ENCODE measurements around the gene FEZF2.

FEZF2 gene

DNA sequence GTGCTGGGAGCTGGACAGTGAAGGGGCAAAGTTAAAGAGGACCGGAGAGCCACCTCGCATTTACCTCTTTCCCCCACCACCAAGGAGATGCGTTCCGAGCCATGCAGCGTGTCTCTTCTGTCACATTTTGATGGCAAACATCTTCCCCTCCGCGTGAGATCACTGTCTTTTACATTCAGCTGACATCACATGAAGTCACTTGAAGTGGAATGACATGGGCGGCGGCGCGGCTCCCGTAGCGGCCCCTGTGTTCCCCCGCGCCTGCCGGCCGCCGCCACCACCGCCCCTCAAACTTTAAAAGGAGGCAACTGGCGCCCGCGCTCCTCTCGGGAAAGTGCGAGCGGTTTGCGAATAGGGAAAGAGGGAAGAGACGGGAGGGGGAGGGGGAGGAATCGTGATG is at the start of gene FEZF2:
TSS of gene FEZF2 (minus strand) at position 336 of the 400 bp plus-strand sequence. CDS start 682 bp downstream, outside the sequence.
- no peak for DNase-seq

DNA sequence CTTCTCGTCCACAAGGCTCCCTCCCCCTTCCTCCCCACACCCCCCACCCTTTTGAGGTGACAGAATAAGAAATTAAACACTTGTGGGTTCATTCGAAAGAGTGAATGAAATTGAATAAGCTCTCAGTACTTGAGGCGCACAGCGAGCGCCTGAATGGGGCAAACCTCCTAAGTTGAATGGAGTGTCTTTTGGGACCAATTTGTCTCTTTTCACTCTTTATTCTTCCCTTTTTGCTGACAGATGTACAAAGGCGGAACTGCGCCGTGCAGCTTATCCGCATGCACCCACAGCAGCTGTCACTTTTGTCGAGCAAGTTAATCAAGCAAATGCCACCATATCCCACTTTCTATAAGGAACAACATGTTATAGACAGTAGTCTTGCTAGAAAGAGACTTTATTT is 47.9 kb upstream of the FEZF2 start:
- no peak for DNase-seq

DNA sequence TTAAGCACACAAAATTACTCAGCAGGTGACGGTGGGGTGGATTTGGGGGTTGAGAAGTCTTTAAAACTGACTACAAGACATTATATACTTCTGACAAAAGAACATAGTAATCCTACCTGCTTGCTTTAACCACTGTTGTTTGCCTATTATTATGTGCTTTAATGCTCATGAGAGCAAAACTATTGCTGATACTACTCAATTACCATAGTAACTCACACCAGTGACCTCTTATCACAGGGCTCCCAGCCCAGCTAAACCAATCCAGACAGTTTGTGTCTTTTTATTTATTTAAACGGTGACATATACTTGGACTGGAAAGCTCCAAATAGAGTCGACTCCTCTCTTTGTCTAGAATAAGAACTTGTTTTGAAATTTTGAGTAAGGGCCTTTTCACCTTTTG is 42.8 kb upstream of the FEZF2 start:
- no peak for DNase-seq

DNA sequence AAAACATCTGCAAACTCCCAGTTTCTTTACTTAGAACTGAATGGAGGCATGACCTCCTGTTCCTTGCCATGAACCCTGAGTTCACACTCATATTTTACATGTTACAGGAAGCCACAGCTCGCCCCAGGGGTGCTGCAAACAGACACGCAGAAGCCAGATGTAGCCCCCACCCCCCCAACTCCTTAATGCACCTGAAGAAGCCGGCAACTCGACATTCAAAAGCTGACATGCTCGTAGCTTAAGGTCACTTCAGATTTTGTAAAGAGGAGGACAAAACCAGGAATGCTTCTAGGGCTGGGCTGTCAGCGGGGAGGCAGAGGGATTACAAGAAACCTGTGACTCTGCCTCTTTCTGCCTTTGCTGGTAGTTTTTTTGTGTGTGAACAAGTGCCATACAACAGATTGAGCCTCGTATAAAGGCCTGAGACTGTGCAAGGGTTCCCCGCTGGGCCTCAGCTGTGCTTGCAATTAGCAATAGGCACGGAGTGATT is 42.0 kb upstream of the FEZF2 start:
- DNase-seq, result no peak

DNA sequence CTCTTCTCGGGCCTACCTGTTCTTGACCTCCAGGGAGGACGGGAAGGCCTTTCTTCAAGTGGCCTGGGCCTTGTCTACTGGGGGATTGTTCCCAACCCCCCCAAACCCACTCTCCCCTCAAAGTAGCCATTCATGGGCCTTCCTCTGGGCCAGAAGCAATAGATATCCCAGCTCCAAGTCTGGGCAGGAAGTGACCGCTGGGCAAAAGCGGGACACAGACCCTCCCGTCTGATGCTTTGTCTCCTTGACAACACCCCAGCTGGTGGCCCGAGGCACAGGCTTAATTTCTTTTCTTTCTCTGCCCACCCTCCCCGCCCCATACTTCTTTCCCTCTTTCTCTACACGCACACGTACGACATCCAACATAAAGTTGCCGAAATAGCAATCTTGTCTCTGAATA is 41.4 kb upstream of the FEZF2 start:
- no peak for DNase-seq

DNA sequence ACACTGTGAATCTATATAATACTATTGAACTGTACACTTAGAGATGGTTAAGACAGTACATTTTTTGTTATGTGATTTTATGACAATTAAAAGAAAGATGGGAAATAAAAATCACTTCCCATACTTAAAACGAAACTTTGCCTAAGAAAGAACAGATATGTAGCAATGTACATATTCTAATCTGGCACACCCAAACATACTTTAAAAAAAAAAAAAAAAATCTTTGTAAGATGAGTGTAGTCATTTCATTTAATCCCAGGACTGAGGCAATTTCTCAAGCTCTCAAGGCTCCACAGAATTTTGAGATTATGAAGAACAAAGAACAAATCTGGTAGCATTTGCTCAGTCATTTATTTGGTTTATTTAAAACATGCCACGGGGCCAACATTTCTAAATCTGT is 40.3 kb upstream of the FEZF2 start:
- DNase-seq, result no peak

DNA sequence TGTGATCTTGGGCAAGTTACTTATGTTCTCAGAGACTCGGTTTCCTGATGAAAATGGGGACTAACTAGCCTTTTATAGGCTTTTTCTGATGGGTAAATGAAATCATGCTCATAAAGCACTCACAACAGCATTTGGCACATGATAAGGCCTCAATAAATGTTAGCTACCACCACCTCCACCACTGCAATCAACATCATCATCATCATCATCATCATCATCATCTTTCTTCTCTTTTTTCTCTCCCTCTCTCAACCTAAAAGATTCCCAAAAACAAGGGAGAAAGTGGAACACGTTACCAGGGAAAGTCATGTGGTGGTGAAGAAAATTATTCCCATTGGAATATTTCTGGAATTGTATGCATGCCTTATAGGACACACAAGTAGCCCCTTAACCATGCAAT is 33.6 kb upstream of the FEZF2 start:
- no peak for DNase-seq

DNA sequence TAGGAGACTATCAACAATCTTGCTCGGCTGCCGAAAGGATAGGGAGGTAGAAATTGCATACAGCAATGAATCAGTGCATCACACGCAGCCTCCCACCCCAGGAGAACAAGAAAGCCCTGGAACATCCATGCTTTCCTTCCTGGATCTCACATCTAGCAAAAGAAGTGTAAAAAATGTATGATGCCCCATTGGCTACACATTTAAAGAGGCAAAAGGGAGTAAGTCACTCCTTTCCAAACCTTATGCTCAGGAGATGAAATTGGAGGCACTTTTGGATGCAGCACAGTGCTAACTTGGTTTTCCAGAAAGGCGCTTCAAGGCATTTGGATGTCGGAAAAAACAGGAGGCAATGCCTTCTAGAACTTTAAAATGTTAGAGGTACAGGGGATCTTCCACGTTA is 32.2 kb upstream of the FEZF2 start:
- DNase-seq, result no peak

DNA sequence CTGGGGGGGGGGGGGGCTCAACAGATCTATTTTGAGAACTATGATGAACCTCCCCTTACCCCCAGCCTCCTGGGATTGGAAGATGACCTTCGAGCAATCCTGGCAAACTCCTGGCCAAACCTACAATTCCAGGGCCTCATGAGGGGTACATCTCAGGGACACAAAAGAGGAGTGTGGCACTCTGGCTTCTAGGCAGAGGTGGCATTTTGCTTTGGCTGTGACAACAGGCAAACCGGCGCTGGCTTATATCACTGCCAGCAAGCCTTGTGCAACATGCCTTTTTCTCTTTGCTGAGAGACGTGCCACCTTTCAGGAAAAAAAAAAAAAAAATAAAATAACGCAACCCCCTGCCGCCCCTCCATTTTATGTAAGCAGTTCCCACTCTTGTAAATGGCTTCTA is 31.8 kb upstream of the FEZF2 start:
- no peak for DNase-seq

DNA sequence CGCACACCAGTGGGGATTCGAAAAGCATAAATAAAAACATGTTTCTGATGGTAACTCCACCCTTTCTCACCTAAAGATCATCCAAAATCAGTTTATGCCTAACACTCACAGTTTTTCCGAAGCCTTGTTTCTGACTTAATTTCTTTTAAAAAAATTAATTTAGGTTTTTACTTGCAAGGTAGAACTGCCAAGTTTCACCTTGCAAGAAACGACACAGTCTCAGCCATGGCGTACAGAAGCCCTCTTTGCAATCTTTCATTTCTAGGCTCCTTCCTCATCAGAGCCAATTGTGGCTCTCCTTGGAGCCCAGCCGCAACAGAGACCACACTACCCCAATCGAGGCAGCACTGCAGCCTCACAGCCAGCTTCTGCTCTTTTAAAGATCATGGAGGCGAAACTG is 31.0 kb upstream of the FEZF2 start:
- DNase-seq, result no peak

DNA sequence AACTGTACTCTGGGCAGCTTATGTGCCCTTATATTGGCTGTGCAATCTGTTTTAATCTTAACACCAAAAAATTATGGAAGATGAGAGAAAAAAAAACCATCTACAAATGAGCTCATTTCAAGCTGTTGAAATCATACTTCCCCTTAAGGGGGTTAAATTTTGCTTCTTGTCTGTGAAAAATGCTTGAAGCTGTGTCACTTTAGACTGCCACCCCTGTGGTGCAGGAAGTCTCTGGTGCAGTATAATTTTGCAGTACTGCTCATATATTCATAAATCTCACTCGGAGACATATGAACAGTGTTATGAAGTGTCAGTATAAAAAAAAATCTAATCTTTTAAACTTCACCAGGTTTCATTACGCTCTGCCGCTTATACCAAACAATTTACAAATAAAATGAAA is 30.4 kb upstream of the FEZF2 start:
- DNase-seq, result no peak

DNA sequence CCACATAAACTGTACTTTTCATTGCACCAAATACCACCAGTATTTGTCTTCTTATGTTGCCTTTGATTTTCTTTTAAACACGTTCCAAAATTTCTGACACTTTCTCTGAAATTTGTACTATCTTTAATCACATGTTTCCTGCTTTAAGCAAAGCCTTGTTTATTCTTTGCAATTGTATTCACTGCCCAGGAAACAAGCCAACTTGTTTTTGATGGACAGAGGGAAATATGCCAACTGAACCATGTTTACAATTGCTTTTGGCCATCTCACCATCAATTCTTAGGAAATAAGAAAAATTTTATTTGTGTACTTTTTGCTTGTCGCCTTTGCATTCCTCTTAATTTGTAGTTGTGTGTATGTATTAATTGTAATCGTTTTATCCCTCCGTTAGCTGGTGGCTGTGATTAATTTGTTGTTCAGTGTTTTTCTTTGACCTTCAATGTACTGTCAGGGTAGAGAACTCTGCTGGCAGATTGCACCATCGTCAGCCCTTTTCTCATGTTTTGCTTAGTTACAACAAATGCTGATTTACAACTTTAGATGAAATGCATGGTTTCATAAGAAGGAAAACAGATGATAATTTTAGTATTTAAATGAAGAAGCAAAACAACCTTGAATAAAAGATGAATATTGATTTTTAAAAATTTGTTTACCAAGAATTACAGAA is 19.4 kb upstream of the FEZF2 start:
- no peak for DNase-seq

DNA sequence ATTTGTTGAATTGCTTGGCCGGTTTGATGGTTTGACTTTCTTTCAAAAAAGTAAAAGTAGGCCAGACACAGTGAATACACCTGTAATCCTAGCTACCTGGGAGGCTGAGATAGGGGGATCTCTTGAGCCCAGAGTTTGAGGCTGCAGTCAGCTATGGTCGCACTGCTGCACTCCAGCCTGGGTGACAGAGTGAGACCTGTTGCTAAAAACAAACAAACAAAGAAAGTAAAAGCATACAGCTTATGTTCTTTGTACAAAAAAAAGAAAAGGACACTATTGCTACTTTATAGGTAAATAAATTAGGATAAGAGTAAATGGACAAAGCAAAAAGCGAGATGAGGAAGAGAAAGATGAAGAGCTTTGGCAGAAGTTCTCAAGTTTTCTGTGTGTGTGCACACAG is 13.9 kb upstream of the FEZF2 start:
- DNase-seq, result no peak

DNA sequence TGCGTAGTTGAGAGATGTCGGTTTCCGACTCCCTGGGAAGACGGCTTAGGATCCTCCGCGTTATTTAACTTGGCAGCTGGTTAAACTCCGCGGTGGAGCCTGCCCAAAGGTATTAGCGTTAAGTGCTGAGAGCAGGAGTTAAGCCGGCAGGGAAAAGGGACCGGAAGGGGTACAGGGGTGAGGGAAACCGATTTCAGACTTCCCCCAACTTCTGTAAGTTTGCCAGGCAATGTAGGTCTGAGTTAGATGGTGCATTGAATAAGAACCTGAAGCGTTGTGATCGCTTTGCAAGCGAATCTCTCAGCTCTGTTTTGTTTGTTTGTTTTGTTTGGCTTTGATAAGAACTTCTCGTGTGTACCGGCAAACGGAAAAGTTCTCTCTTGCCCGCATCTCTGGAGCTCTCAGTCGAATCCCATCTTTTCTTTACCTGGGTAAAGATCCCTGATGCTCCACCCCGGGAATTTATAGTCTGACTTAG is 6.0 kb upstream of the FEZF2 start:
- no peak for DNase-seq

DNA sequence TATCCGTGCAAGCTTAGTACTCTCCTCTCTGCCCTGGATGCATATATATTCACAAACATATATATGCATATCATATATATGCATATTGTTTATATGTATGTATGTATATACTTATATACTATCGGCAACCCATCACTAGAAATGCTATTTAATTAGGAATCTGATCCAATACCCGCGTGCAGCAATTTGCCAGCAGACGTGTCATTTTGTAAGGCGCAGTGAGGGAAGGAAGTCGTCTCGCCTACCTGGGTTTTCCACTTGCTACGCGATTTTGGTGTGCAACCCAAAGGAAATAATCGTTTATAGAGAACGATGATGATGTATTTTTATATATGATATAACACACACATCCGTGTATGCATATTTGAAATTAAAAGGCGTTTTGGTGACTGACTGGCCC is 5.6 kb upstream of the FEZF2 start:
- DNase-seq, result no peak

DNA sequence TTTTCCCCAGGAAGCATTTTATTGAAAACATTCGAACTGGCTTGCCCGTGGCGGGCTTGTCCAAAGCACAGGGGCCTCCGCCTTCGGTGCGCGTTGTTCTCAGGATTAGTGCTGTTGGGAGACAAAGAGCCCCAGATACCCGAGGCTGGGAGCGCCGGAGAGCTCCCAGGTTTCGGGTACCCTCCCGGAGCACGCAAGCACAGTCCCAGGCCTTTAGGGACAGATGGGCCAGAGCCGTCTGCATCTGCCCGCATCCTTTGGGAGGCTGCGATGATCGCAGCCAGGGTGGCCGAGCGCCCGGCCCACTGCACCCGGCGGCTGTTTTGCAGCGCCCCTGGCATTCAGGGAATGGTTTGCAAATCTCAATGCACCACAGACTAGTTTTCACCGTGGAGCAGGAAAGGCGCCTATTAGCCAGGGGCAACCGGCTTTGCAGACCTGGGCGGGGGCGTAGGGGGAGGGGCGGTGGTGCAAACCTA is 5.0 kb upstream of the FEZF2 start:
- DNase-seq, result no peak

DNA sequence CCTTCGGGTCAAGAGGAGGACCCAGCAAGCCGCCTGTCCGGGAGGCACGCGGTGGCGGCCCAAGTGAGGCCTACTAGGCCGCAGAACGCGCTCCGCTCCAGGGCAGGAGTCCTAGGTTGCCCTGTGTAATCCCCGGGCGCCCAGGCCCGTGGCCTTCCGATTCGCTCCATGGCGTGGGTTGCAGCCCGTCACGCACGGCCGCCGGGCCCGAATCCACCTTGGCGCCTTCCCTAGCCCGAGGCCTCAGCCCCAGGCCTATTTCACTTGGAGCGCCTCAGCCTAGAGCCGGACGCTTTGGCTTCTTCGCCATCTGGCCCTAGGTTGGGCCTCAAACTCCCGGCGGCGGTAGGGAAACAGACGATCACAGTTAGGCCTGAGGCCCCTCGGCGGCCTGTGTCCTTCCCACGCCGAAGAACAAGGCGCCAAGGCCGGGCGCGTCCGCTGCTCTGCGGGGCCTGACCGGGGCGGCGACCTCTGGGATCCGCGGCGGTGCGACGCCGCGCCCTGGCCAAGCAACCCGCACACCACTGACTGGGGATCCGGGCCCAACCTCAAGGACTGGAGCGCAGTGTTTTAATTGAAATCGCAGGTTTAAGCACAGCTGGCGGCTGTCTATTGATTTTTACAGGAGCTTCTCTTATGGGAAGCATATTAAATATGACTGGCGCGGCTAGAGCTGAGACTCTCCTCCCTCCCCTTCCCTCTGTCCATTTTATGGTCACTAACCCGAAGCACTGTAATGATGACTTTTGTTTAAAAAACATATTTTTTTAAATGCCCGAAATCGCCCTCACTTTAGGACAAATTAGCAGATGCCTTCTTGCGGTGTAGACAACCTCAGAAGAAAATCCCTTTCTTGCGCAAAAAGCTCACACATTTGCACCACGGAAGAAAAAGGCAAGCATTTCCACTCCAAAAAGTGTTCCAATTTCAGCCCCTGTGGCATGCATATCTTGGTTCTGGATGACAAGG is 3.8 kb upstream of the FEZF2 start:
- DNase-seq, result no peak

DNA sequence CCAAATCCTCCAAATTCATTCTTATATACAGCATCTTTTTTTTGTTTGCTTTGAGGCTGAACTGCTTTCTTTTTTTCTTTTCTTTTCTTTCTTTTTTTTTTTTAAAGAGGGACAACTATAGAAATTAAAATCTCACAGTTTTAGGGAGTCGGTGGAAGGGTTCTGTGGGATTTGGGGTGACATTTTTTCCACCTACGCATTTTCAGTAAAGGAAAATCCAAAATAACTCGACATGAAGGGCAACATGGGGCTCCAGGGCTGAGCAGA is 3.0 kb upstream of the FEZF2 start:
- no peak for DNase-seq

DNA sequence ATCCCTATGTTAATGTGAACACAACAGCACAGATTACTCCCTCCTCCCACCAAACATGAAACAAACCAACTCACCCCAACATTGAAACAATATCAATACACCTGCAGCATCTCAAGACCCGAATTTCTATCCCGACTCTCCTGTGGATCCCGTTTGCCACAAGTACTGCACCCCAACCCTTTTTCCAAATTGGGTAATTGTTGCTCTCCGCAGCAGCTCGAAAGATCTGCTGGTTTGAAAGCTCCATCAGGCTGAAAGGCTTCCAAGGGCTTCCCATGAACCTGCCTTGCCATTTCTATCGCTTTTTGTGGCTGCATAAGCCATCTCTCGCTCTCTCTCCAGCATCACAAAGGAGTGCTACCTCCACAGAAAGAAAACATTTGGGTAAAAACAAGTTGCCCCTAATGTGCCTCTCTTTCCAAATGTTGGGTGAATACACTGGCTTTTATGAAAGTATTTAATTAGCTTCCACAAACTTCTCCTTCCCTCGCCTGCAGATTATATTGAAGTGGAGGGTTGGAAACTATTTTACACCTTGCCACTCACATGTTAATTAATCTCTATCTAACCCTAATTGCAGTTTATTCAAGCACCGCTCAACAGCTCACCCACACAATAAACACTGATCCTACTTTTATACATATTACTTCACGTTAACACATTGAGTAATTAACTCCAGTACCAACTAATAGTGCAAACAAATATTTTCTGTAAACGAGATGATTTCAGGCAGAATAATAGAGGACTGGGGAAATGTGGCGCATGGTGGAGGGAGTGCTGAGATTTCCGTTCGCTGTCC is 2.5 kb upstream of the FEZF2 start:
- DNase-seq, result no peak

DNA sequence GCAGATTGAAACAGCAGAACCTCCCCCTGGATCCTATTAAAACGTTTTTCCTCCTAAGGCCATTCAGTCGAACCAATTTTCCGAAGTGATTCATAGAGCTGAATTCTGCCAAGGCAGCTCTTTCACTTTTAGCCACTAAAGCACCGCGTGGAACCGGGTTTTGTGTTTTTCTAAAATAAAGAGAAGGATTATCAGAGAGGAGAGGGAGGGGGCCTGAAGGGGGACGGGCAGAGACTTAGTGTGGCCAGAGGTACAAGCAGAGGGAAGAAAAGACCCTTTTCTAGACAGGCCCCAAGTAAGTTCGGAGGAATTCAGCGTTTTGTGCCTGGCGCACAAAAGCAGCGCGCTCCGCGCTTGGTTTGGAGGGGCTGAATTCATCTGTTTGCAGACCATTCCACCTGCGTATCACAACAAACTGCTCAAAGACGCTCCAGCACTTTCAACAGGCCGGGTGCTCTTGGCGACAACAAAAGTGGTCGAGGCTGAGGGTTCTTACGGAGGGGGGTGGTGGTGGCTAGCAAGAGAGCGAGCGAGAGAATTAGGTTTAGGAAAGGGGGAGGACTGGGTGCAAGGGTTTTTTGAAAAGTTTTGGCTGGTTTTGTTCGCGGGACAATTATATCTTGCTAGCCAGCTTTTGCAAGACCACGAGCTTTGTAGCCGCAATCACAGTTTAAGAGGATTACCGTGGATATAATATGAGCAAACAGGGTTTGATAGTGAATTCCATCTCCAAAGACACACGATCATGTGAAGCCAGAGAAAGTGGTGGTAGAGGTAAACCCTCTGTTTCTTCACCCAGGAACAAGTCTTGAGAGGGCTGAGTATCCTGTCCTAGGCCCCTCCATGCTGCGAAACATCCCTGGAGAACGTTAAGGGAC is 1.2 kb upstream of the FEZF2 start:
- DNase-seq, result no peak

DNA sequence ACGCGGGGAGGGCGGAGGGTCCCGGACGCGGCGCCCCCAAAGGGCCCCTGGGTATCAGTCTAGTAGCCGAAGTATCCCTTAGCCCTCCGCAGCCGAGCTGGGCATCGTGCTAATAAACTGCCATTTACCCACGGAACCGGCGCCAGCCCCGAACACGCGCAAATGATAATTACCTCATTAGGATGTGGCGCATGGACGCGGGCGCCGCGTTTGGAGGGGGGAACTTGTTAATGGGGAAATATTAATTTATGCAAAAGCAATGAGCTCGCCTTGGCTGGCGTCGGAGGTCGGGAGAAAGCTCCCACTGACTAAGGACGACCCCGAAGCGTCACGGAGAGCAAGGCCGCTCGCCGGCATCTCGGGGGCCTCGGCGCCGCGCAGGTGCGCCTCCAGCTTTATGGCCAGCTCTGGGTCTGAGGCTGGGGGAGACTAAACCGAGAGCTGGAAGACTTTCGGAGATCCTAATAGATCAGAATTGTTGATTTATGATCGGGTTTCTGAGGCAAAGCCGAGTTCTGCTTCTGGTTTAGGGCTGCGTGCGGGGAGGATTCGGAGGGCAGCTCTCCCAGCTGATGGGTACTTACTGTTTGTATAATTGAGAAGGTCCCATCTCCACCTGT is 474 bp upstream of the FEZF2 start:
- DNase-seq, result no peak

DNA sequence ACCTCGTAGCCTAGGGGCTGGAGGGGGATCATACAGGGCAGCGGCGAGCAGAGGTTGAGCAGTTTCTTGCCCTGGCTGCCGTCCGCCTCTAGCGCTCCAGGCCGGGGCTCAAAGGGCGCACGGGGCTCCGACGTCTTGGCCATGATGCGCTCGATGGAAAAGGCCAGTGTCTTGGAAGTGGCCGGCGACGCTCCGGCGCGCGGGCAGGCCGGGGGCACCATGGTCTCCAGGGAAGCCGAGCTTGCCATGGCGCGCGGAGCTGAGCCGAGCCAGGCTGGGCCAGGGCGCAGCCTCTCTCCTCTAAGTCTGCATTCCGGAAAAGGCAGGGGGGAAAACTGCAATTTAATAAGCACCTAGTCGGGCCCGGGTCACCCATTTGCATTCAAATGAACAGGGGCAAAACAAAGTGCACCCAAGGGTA is 719 bp downstream of the FEZF2 start:
- DNase-seq, result no peak
